AG20443 (cell line): Measurements from ENCODE around the gene ZNF774.
"Not testable (repeated sequence)": the region's sequence is repeated elsewhere in the genome, so short reads cannot be mapped to it uniquely, and the experiment has no call there.

Experiments used
- DNase-seq: peaks from one replicate; pipeline ENCODE4 v3.0.0; 2012; ENCODE audit warnings: low spot score, mixed read lengths

ZNF774 gene

GRCh38 chr15:90388462-90389380, 36.6 kb downstream of the ZNF774 start:
- DNase-seq, result peak; percentile 77

GRCh38 chr15:90389513-90389912, 37.4 kb downstream of the ZNF774 start:
- DNase-seq, result no peak

GRCh38 chr15:90393040-90393439, 41.0 kb downstream of the ZNF774 start:
- no peak for DNase-seq

GRCh38 chr15:90394074-90394473, 42.0 kb downstream of the ZNF774 start:
- DNase-seq, result no peak

- no peak for DNase-seq
Observed at GRCh38 chr15:90394748-90395442, 42.8 kb downstream of the ZNF774 start.

GRCh38 chr15:90396321-90396720, 44.2 kb downstream of the ZNF774 start:
- DNase-seq, result no peak

GRCh38 chr15:90400005-90400758, 48.1 kb downstream of the ZNF774 start:
- no peak for DNase-seq

GRCh38 chr15:90400759-90401314, 48.8 kb downstream of the ZNF774 start:
- DNase-seq, result peak; percentile 87

GRCh38 chr15:90401495-90401894, 49.4 kb downstream of the ZNF774 start:
- DNase-seq, result no peak

GRCh38 chr15:90402223-90402622, 50.1 kb downstream of the ZNF774 start:
- peak; percentile 69 for DNase-seq

- no peak for DNase-seq
Observed at GRCh38 chr15:90402767-90403166, 50.7 kb downstream of the ZNF774 start.

- no peak for DNase-seq
Observed at GRCh38 chr15:90405055-90405607, 53.0 kb downstream of the ZNF774 start.

- DNase-seq, result no peak
Observed at GRCh38 chr15:90407336-90407735, 55.3 kb downstream of the ZNF774 start.

GRCh38 chr15:90407871-90408317, 55.8 kb downstream of the ZNF774 start:
- no peak for DNase-seq

- no peak for DNase-seq
Observed at GRCh38 chr15:90408657-90409056, 56.6 kb downstream of the ZNF774 start.

- DNase-seq, result not testable (repeated sequence)
Observed at GRCh38 chr15:90409587-90409986, 57.5 kb downstream of the ZNF774 start.

- DNase-seq, result not testable (repeated sequence)
Observed at GRCh38 chr15:90410316-90410715, 58.2 kb downstream of the ZNF774 start.

- DNase-seq, result no peak
Observed at GRCh38 chr15:90411176-90411575, 59.1 kb downstream of the ZNF774 start.
